H1 (cell line): ENCODE results near the gene GPR17. TPM values are rescaled to one million over a fixed set of nuclear protein-coding genes. Genes with fewer than 3 reads are reported as not detected.

ENCODE experiments used
- CBX5 ChIP-seq: fragments of 300-800, 300-1000 bp; sonication (generic); IDR thresholded peaks from 2 replicates; pipeline ENCODE4 v1.7.1; 2016; ENCODE audit warnings: antibody characterized with exemption, low read length, low read depth
- CHD2 ChIP-seq: IDR thresholded peaks from 2 replicates; pipeline ENCODE4 v1.6.1; 2012; ENCODE audit warnings: low read length, improper control_type of control experiment
- JUND ChIP-seq: IDR thresholded peaks from 2 replicates; pipeline ENCODE4 v1.6.1; 2011; ENCODE audit warnings: mild to moderate bottlenecking, improper control_type of control experiment, low read length
- NRF1 ChIP-seq: IDR thresholded peaks from 2 replicates; pipeline ENCODE4 v1.6.1; 2011; ENCODE audit warnings: mild to moderate bottlenecking, low read depth, low read length, improper control_type of control experiment
- TCF12 ChIP-seq: IDR thresholded peaks from 2 replicates; pipeline ENCODE4 v1.6.1; 2011; ENCODE audit warnings: low read depth, mild to moderate bottlenecking, low read length
- polyA plus RNA-seq, 7 experiments: library from polyadenylated mRNA; depleted of rRNA in 3 of 7; stranded (reverse) in 5 of 7; unstranded in 2 of 7; fragments of >200 nt in 5 of 7; fragments of 200-250 nt in 2 of 7; gene quantifications; 1 replicate in 5 of 7; 2 replicates in 1 of 7; 4 replicates in 1 of 7; pipeline versions ENCODE4 v1.2.1 to v1.2.3, GENCODE V29; 2011 to 2013; ENCODE audit warnings: missing spikeins in 2 of 7, mixed read lengths in 2 of 7
- total RNA-seq: library from RNA; stranded (reverse); fragmentation: NEBNext Ultra II Directional; extraction: Animal tissue kit (Norgen Biotek cat#: 25700); gene quantifications from 2 replicates; pipeline ENCODE4 v1.2.1, GENCODE V29; 2021

Gene GPR17
- total and polyA plus RNA-seq, 2 of the 8 experiments (the other 6 are each of a cell fraction or from before 2014, with no cell fraction given) = 0.03 TPM; not detected in 1

- TF ChIP-seq TCF12 = no peak
- no peak for TF ChIP-seq JUND
- no peak for TF ChIP-seq CBX5
- TF ChIP-seq NRF1 = no peak
- TF ChIP-seq CHD2 = no peak
Observed at GRCh38 chr2:127622561-127623387, 23.2 kb upstream of the GPR17 start (continued).
